Caki2 (cell line): ENCODE data around the gene TAF9. TPM values are rescaled to one million over a fixed set of nuclear protein-coding genes. Genes with fewer than 3 reads are reported as not detected.
"Not testable (repeated sequence)": the region's sequence is repeated elsewhere in the genome, so short reads cannot be mapped to it uniquely, and the experiment has no call there.

Source experiments
- DNase-seq: peaks from one replicate; pipeline ENCODE4 v3.0.0-alpha.2; 2015; ENCODE audit warnings: low read depth
- in situ Hi-C: cut with HindIII; loops from 2 replicates; pipeline ENCODE4 v1.10.0; 2016; ENCODE audit warnings: low sequenced_read_pairs, low pct_unique_long_range_greater_than_20kb, mixed read lengths
- total RNA-seq: library from RNA; depleted of rRNA; stranded (reverse); fragments of >200 nt; shearing (Covaris generic); gene quantifications from 2 replicates; pipeline ENCODE4 v1.2.3, GENCODE V29; 2014; ENCODE audit warnings: low replicate concordance; rRNA removed

Gene TAF9, protein sequence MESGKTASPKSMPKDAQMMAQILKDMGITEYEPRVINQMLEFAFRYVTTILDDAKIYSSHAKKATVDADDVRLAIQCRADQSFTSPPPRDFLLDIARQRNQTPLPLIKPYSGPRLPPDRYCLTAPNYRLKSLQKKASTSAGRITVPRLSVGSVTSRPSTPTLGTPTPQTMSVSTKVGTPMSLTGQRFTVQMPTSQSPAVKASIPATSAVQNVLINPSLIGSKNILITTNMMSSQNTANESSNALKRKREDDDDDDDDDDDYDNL
- total RNA-seq: 43.9 and 44.1 TPM in 2 replicates

DNA sequence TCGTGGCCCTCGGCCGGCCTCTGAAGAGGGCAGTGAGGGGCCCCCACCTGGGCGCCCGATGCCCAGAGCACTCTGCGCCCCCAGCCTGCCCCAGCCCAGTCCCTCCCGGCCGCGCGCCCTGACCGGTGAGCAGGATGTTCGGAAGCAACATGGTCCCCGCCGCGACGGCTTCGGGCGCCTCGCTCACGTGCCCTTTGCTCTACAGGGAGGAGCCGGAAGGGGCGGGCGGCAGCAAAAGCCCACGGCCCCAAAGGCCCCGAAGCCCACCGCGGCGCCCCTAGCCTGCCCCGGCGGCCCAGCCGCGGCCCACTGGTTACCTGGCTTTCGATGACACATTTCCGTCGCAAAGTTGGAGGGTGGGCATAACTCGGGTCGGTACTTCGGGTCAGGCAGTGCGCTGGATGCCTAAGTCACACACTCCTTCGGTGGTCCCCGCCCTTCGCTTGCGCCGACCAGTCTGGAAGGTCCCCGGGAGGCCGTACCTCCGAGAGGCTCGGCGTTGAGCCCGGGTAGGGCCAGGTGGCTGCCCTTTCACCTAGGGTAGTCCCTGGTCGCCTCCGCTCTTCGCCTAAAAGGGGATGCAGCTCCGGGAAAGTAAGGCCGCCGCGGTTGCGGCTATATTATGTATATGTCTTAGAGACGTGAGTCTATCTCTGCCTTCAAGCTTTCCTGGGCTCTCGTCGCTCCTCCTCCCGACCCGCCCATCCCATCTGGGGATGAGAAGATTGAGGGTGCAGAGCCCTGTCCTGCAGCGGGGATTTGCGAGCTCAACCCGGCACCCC is at the start of gene TAF9, which contains the start of the genes AK6 and RAD17:
TAF9 (minus strand) TSS at position 181 of the 782 bp plus-strand sequence. CDS start 3,783 bp downstream, outside the sequence.
AK6 (minus strand) TSS at position 181 of the 782 bp plus-strand sequence; CDS start at position 151, 30 bp downstream.
RAD17 (plus strand) TSS at position 479 of the 782 bp plus-strand sequence. CDS start 2,391 bp downstream, outside the sequence.
- DNase-seq: peak; percentile 93
- in situ Hi-C loops: no loop called here

DNA sequence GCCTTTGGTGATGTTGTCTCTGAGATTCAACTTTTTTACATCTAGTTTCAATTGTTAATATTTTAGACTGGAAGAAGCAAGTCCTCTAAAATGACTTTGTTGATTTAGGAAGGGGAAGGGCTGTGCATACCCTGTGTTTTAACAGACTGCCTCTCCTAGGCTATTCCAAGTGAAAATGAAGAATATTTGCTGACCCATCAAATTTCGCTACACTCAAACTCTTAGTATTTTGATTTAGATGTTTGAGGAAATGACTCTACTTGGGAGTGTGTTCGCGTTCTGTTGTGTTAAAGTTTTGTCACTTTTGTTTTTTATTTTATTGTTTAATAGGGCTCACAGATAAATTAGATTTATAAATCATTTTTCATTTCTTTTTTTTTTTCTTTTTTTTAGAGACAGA is 49.2 kb upstream of the TAF9 start:
- DNase-seq: no peak
- in situ Hi-C loops: no loop called here

DNA sequence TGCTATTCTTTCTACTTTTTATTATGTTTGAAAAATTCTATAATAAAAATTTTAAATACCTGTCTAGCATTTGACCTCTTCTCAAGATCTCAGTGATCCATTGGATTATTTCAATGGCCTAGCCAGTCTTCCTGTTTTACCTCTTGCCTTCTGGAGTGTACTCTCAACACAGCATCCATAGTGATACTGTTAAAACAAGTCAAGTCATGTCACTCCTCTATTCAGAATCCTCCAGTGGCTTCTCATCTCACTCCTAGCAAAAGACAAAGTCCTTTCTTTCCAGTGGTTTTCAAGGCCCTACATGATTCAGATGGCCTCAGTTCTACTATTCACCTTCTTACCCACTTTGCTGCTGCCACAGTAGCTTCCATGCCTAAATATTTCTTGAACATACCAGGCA is 47.4 kb upstream of the TAF9 start:
- no peak for DNase-seq
- in situ Hi-C loops: no loop called here

DNA sequence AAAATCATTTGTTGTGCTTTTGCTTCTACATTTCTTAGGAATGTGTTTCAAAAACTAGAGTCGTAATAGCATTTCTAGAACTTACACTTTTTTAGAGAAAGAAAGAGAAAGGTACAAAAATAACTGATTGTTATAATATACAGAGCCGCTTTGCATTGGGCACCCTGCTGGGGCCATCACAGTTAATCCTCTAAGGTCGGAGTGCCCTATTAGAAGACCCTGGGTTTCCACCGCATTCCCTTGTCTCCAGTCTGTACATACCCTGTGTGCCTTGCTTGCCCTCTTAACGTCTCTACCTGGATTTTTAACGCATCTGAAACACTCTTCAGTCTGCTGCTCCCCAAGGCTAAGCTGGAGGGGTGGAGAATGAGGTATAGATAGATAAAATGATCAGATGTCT is 46.9 kb upstream of the TAF9 start:
- no peak for DNase-seq
- in situ Hi-C loops: no loop called here

DNA sequence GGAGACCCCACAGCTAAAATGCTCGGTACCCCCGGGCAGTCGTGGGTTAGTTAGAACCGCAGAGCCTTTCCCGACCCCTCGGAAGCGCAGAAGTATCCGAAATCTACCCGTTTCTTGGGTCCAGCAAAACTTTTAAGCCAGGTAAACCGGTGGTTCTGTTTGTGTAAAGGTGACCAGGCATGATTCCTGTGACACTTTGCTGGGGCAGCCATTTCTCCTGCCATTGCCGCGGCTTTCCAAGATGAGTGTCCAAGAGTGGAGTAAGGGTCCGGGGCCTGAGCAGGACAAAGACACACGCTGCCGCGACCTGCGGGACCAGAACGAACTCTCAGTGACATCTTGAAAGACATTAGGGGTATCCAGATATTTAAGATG is 46.3 kb upstream of the TAF9 start:
- in situ Hi-C loops: no loop called here
- no peak for DNase-seq

DNA sequence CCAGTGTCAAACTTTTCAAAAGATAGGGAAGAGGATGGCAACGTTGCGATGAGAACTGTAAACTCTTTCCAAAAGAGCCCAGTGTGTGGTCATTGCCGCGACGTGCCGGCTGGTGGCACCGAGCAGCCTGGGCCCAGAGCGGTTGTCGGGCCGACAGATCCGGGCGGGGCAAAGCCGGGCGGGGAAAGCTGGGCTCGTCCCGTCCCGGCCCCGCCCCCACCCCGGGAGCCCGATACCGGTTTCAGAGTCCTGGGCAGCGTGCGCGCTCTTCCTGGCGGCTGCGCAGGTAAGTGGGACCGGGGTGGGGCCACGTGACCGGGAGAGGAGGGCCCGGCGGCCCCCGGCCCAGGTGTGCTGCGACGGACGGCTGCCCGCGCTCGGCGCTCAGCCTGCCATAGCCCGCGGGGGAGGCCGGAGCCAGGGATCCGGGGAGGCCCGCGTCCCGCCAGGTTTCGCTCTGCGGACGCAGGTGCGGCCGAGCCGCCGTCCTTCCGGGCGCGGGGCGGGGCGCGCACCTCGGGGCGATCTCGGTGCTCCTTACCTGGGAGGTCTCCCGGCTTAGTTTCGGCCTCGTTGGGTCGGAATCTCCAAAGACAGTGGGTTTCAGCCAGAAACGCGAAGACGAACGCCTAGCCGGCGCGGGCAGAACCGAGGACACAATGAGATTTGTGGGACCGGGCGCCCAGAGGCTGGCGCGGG is 45.7 kb upstream of the TAF9 start, which contains the start of gene MARVELD2:
MARVELD2 (plus strand) TSS at position 232 of the 699 bp plus-strand sequence. CDS start 4,270 bp downstream, outside the sequence.
- DNase-seq: peak; percentile 76
- in situ Hi-C loops: no loop called here

DNA sequence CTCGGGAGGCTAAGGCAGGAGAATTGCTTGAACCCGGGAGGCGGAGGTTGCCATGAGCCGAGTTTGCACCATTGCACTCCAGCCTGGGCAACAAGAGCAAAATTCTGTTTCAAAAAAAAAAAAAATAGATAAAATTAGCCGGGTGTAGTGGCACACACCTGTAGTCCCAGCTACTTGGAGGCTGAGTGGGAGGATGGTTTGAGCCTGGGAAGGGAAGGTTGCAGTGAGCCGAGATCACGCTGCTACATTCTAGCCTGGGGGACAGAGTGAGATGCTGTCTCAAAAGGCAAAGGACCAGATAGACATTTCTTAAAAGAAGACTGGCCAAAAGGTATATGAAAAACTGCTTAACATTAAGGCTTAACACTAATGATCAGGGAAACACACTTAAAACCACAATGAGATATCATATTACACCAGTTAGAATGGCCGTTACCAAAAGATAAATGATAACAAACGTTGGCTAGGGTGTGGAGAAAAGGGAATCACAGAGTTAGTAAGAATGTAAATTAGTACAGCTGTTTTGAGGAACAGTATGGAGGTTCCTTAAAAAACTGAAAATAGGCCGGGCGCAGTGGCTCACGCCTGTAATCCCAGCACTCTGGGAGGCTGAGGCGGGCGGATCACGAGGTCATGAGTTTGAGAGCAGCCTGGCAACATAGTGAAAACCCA is 35.5 kb upstream of the TAF9 start:
- DNase-seq: no peak
- in situ Hi-C loops: no loop called here

DNA sequence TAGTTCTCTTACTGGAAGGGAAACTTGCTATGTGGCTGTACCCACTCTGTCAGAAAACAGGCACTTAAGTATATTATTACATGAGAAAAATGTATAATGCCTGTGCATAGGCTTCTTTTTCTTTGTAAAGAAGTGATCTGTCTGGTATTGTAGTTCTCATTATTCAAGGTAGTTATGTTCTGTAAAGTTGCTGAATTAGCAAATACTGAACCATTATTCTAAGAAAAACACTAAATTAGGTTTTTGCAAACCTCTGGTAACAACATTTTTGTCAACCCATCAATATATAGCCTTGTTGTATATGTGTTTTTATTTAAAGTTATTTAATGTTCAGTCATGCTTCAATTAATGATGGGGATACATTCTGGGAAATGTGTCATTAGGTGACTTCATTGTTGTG is 9.1 kb upstream of the TAF9 start:
- in situ Hi-C loops: no loop called here
- no peak for DNase-seq

DNA sequence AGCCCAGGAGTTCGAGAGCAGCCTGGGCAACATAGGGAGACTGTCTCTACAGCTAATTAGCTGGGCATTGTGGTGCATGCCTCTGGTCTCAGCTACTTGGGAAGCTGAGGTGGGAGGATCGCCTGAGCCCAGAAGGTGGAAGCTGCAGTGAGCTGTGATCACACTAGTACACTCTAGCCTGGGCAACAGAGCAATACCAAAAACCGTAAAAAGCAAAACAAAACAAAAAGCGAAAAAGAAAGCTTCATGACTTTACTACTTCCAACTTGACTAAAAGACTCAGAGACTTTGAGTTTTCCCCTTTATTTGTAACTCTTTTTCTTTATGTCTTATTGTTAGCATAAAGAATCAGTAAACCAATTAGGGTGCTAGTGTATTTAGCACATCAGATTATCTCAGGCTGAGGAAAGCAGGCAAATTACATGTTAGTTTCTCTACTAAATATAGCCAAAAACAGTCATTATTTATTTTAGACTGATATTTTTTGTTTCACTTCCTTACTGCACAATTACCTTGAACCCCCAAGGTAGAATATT is 5.7 kb upstream of the TAF9 start:
- no peak for DNase-seq
- in situ Hi-C loops: no loop called here

DNA sequence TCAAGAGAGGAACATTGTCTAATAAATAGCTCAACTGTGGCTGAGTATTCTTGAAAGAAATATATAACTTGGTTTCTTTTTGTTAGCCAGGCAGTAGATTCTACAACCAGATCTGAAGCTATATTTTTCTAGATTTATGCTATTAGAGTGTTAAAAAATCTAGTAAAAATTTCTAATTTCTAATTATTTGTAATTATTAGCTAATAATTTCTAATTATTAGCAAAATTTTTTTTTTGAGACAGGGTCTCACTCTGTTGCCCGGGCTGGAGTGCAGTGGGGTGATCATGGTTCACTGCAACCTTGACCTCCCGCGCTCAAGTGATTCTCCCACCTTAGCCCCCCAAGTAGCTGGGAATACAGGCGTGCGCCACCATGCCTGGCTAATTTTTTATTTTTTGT is 3.1 kb upstream of the TAF9 start:
- in situ Hi-C loops: no loop called here

DNA sequence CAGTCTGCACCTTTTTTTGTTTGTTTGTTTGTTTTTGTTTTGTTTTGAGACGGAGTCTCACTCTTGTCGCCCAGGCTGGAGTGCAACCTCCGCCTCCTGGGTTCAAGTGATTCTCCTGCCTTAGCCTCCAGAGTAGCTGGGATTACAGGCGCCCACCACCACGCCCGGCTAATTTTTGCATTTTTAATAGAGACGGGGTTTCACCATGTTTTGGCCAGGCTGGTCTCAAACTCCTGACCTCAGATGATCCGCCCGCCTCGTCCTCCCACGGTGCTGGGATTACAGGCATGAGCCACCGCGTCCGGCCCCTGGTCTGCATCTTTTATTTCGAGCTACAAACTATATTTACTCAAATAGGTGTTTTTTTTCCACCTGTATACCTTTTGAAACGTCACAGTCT is 1.0 kb upstream of the TAF9 start:
- in situ Hi-C loops, DNase-seq: not testable (repeated sequence)

More for the DNA sequence above, 3.1 kb upstream of the TAF9 start:
- DNase-seq: no peak

DNA sequence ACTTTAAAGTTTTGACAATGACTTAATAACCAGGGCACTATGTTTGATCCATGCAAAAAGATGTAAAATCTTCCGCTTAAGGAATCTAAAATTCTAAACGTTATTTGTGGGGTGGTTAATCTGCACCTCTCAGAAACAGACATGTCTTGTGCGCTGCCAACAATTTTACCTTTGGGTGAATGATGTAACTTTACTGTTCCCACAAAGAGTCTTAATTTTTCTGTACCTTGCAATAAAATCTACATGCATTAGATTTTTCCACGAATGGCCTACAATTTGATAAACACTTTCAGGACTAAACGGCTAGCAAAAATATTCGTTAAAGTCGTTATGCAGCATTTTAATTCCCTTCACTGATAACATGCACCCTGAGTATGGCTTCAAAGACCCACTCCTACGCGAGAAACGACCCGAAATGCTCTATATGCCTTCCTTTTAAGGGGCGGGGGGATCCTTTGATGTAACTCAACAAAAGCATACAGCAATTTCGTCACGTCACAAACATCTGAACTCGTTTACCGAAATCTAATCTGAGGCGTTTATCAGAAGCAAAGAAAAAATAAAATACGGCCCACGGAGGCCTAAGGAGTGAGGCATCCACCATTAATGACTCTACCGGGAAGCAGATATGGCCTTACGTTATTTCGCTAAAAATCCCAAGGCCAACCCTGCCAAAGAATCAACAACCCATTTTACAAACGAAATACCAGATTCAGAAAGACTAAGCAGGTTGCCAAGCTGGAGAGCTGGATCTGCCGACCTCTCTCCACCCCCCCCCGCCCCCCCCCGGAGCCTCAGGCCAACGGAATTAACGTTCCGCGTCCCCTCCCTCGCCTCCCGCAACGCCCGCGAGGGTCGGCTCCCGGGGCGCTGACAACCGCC is 621 bp downstream of the TAF9 start:
- DNase-seq: no peak
- in situ Hi-C loops: no loop called here

DNA sequence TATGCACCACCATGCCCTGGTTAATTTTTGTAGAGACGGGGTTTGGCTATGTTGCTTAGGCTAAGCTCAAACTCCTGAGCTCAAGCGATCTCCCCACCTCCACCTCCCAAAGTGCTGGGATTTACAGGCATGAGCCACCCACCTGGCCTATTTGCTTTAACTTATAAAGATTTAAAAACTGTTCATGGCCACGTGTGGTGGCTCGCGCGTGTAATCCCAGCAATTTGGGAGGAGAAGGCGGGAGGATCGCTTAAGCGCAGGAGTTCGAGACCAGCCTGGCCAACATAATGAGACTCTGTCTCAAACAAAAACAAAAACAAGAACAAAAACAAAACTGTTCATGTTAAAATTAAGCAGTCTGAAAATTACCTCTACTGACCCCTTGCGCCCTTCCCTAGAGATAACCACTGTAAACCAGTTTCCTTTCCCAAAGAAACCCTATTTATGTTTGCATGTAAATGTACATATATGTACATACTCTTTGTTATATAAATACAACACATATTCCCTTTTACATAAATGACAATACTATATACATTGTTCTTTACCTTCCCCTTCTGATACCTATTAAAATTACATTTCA is 1.5 kb downstream of the TAF9 start:
- no peak for DNase-seq
- in situ Hi-C loops: no loop called here

DNA sequence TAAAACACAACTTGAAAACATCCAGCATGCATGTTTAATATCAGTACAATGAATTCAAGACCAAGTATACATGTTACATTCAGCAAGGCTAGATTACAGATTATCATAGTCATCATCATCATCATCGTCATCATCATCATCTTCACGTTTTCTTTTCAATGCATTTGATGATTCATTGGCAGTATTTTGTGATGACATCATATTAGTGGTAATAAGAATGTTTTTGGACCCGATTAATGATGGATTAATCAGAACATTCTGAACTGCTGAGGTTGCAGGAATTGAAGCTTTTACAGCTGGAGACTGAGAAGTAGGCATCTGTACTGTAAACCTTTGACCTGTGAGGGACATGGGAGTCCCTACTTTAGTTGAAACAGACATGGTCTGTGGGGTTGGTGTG is 4.5 kb downstream of the TAF9 start:
- in situ Hi-C loops: no loop called here
- no peak for DNase-seq

DNA sequence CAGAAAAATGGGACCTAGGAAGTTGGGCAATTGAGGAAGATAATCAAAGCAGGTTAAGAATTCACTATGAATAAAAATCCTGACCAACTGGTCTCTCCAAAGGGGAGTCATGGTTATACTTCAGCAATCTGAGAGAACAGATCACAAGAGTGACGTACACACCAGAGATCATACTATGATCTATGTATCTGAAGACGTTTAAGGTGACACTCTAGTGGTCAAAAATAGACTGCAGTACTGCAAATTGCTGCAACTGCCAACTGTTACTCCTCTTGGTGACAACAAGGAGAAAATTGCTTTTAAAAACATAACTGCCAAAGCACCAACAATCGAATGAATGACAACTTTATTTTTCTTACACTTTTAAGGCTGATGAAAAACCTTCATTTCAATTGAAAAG is 4.9 kb downstream of the TAF9 start:
- in situ Hi-C loops: no loop called here
- DNase-seq: no peak

DNA sequence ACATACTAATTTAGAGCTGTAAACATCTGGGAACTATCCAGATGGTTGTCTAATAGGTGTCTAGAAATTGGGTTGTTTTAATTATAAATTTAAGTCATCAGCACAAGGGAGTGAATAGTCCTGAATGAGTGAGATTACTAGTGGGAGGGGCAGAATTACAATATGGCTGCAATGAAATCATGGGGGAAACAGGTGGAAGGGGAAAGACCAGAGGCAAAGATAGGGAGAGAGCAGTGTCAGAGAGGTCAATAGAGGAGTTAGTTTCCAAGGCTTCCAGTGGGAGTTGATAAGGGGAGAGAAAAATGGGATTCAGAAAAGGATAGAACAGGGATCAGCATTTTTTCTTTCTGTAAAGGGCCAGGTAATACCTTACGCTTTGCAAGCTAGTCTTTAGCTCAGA is 8.9 kb downstream of the TAF9 start:
- DNase-seq: no peak
- in situ Hi-C loops: no loop called here

DNA sequence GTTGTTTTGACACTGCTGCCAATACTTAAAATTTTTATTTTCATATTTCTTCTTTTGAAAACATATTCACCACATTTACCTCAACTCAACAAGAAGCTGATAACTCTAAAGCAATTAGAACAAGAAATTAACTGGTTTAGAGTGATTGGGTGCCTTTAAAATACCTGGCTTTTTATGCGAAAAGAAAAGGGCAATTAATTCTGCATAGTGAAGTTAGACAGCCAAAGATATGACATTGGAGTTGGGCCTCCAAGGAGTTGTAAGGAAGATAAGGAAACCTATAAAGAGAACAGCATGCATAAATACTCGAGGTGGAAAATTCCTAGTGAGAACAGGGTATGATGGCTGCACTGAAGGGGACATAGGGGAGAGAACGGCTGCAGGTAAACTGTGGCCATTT is 9.6 kb downstream of the TAF9 start:
- DNase-seq: no peak
- in situ Hi-C loops: no loop called here
